ENCODE measurements around the gene ACSL6. TPM values are rescaled to one million over a fixed set of nuclear protein-coding genes. Genes with fewer than 3 reads are reported as not detected.

ACSL6 gene
- total RNA-seq, 1 donor from 2014 or later: not detected

DNA sequence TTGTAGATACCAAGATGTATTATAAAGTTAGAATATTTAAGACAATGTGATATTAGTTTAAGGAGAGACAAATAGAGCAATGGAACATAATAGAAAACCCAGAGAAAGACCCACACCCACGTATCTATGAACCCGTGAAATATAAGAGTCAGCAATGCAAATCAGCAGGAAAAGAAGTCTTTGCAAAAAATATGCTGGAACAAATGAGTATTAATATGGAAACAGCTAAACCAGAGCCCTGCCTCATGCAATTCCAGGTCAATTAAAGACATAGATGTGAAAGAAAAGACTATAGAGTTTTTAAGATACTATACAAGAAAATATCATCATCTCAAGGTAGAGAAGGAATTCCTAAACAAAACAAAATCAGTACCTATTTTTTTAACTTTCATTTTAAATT, 25.9 kb upstream of the ACSL6 start:
- Histone ChIP-seq H3F3A (ENCODE audit: low read depth) (no peaks in the 10 kb centered on the region), H2AFZ (replicated peaks) (no peak overlapping the region), H3K4me3 (no peak overlapping the region), H3K27me3 (peaks cover 15% of the 10 kb centered on the region), H3K79me2 (ENCODE audit: low read depth) (no peaks in the 10 kb centered on the region), H3K27ac (no peak overlapping the region), H3K9me3 (ENCODE audit: low read depth) (no peaks in the 10 kb centered on the region), H4K20me1 (ENCODE audit: low read depth) (no peaks in the 10 kb centered on the region), H3K4me2 (no peak overlapping the region), H3K9ac (no peak overlapping the region), H3K4me1 (no peaks in the 10 kb centered on the region), H3K36me3 (no peaks in the 10 kb centered on the region)
- no peaks in the 10 kb centered on the region for H3K9me3 Mint-ChIP-seq
- H3K4me3 Mint-ChIP-seq: no peak overlapping the region
- H3K36me3 Mint-ChIP-seq: no peaks in the 10 kb centered on the region
- H3K27me3 Mint-ChIP-seq (ENCODE audit: insufficient read depth, low read depth): peaks cover 7% of the 10 kb centered on the region
- no peak for DNase-seq (ENCODE audit: low spot score)
- no peak overlapping the region for H3K27ac Mint-ChIP-seq
- TF ChIP-seq EZH2phosphoT487 (IDR thresholded peaks at IDR 0.05) (no peak), EZH2 (IDR thresholded peaks at IDR 0.05) (no peak)
- TF ChIP-seq, protein P1, sequence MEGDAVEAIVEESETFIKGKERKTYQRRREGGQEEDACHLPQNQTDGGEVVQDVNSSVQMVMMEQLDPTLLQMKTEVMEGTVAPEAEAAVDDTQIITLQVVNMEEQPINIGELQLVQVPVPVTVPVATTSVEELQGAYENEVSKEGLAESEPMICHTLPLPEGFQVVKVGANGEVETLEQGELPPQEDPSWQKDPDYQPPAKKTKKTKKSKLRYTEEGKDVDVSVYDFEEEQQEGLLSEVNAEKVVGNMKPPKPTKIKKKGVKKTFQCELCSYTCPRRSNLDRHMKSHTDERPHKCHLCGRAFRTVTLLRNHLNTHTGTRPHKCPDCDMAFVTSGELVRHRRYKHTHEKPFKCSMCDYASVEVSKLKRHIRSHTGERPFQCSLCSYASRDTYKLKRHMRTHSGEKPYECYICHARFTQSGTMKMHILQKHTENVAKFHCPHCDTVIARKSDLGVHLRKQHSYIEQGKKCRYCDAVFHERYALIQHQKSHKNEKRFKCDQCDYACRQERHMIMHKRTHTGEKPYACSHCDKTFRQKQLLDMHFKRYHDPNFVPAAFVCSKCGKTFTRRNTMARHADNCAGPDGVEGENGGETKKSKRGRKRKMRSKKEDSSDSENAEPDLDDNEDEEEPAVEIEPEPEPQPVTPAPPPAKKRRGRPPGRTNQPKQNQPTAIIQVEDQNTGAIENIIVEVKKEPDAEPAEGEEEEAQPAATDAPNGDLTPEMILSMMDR (IDR thresholded peaks at IDR 0.05): no peak
- H3K4me1 Mint-ChIP-seq: no peaks in the 10 kb centered on the region

- no peaks in the 10 kb centered on the region for H3K27me3 Mint-ChIP-seq (ENCODE audit: insufficient read depth, low read depth)
- Histone ChIP-seq H2AFZ (replicated peaks) (no peak overlapping the region), H3K27ac (no peak overlapping the region), H3K79me2 (ENCODE audit: low read depth) (no peaks in the 10 kb centered on the region), H3K4me1 (no peaks in the 10 kb centered on the region), H3K9me3 (ENCODE audit: low read depth) (no peaks in the 10 kb centered on the region), H3K36me3 (no peaks in the 10 kb centered on the region), H3F3A (ENCODE audit: low read depth) (no peaks in the 10 kb centered on the region), H3K9ac (no peak overlapping the region), H3K4me2 (no peak overlapping the region), H3K4me3 (no peak overlapping the region), H4K20me1 (ENCODE audit: low read depth) (no peaks in the 10 kb centered on the region), H3K27me3 (peaks cover 9% of the 10 kb centered on the region)
- no peak overlapping the region for H3K4me3 Mint-ChIP-seq
- no peaks in the 10 kb centered on the region for H3K36me3 Mint-ChIP-seq
- DNase-seq (ENCODE audit: low spot score): no peak
- no peaks in the 10 kb centered on the region for H3K4me1 Mint-ChIP-seq
- H3K9me3 Mint-ChIP-seq: no peaks in the 10 kb centered on the region
- TF ChIP-seq EZH2phosphoT487 (IDR thresholded peaks at IDR 0.05) (no peak), EZH2 (IDR thresholded peaks at IDR 0.05) (no peak)
- TF ChIP-seq, protein P1 (IDR thresholded peaks at IDR 0.05): no peak
- no peak overlapping the region for H3K27ac Mint-ChIP-seq
Observed at GRCh38 chr5:132033122-132033521, 21.7 kb upstream of the ACSL6 start.

- H4K20me1 ChIP-seq (ENCODE audit: low read depth): no peaks in the 10 kb centered on the region
- H3F3A ChIP-seq (ENCODE audit: low read depth): no peaks in the 10 kb centered on the region
- H2AFZ ChIP-seq (replicated peaks): no peak overlapping the region
- no peak overlapping the region for H3K4me3 ChIP-seq
- Mint-ChIP-seq H3K4me3 (no peak overlapping the region), H3K9me3 (no peaks in the 10 kb centered on the region), H3K27me3 (ENCODE audit: insufficient read depth, low read depth) (peaks cover 2% of the 10 kb centered on the region), H3K4me1 (no peaks in the 10 kb centered on the region), H3K36me3 (no peaks in the 10 kb centered on the region), H3K27ac (no peak overlapping the region)
- no peaks in the 10 kb centered on the region for H3K36me3 ChIP-seq
- H3K79me2 ChIP-seq (ENCODE audit: low read depth): no peaks in the 10 kb centered on the region
- no peak for TF ChIP-seq EZH2phosphoT487 (IDR thresholded peaks at IDR 0.05)
- TF ChIP-seq, protein P1 (IDR thresholded peaks at IDR 0.05): no peak
- no peak for TF ChIP-seq EZH2 (IDR thresholded peaks at IDR 0.05)
- no peak overlapping the region for H3K4me2 ChIP-seq
- no peak overlapping the region for H3K9ac ChIP-seq
- DNase-seq (ENCODE audit: low spot score): no peak
- no peak overlapping the region for H3K27ac ChIP-seq
- no peaks in the 10 kb centered on the region for H3K9me3 ChIP-seq (ENCODE audit: low read depth)
- H3K4me1 ChIP-seq: no peaks in the 10 kb centered on the region
- peaks cover 9% of the 10 kb centered on the region for H3K27me3 ChIP-seq
Observed at GRCh38 chr5:132032196-132032595, 20.7 kb upstream of the ACSL6 start.

Data from neural progenitor cell (in vitro differentiated cells).